ENCODE data around the gene EXTL2.

GRCh38 chr1:100902365-100902764, 7.7 kb upstream of the EXTL2 start:
- TF ChIP-seq, protein P1, sequence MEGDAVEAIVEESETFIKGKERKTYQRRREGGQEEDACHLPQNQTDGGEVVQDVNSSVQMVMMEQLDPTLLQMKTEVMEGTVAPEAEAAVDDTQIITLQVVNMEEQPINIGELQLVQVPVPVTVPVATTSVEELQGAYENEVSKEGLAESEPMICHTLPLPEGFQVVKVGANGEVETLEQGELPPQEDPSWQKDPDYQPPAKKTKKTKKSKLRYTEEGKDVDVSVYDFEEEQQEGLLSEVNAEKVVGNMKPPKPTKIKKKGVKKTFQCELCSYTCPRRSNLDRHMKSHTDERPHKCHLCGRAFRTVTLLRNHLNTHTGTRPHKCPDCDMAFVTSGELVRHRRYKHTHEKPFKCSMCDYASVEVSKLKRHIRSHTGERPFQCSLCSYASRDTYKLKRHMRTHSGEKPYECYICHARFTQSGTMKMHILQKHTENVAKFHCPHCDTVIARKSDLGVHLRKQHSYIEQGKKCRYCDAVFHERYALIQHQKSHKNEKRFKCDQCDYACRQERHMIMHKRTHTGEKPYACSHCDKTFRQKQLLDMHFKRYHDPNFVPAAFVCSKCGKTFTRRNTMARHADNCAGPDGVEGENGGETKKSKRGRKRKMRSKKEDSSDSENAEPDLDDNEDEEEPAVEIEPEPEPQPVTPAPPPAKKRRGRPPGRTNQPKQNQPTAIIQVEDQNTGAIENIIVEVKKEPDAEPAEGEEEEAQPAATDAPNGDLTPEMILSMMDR (IDR thresholded peaks at IDR 0.05; ENCODE audit: low read length) = no peak
- TF ChIP-seq EZH2 (optimal IDR thresholded peaks at IDR 0.05; ENCODE audit: low read depth, low read length) = no peak
